ENCODE measurements around the gene SLC7A14.
A peak's percentile ranks its signal among the peaks of the same experiment; 100 is the strongest.

Gene SLC7A14

DNA sequence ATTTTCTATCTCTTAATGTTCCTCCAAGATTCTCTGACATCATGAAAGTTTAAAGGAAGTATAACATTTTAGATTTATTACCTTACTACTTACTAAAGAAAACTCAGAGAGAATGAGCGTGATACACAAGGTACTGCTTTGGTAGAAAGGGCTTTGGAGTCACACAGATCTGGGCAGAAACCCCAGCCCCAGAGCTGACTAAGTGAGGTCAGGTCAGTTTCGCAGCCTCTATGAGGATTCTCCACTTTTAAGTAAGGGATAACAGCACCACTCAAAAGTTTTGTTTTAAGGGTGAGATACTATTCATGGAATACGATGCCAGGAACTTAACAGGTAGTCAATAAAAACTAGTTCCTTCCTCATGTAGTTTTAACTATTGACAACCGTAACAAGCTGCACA is 91.1 kb downstream of the SLC7A14 start:
- DNase-seq: no peak

- no peak for DNase-seq
These were observed 92.1 kb downstream of the SLC7A14 start for GRCh38 chr3:170493712-170494182.

GRCh38 chr3:170491901-170492300 is 94.0 kb downstream of the SLC7A14 start:
- DNase-seq: no peak

- DNase-seq: no peak
These were observed 94.9 kb downstream of the SLC7A14 start for GRCh38 chr3:170490828-170491560.

DNA sequence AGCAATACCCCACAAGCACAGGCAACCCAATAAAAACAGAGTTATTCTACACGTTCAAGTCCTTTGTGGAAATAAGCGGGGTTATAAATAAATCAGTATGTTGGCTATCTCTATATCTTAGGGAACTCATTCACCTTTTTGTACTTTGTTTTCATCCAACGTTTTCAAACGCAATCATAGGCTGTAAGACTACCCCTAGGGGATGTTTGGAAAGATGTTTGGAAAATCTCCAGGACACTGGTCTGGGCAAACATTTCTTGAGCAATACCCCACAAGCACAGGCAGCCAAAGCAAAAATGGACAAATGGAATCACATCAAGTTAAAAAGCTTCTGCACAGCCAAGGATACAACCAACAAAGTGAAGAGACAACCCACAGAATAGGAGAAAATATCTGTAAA is 97.1 kb downstream of the SLC7A14 start:
- DNase-seq: no peak

GRCh38 chr3:170487031-170487430 is 98.8 kb downstream of the SLC7A14 start:
- DNase-seq: no peak

DNA sequence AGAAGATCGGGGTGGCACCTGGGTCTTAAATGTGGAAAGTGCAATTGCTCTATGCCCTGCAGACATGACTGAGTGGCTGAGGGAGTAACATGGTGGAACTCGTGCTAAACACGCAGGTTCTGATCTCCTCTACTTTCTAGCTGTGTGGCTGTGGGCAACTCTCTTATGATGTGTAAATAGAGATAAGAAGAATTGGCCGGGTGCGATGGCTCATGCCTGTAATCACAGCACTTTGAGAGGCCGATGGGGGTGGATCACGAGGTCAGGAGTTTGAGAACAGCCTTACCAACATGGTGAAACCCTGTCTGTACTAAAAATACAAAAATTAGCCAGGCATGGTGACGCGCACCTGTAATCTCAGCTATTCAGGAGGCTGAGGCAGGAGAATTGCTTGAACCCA is 99.5 kb downstream of the SLC7A14 start:
- DNase-seq: no peak

DNA sequence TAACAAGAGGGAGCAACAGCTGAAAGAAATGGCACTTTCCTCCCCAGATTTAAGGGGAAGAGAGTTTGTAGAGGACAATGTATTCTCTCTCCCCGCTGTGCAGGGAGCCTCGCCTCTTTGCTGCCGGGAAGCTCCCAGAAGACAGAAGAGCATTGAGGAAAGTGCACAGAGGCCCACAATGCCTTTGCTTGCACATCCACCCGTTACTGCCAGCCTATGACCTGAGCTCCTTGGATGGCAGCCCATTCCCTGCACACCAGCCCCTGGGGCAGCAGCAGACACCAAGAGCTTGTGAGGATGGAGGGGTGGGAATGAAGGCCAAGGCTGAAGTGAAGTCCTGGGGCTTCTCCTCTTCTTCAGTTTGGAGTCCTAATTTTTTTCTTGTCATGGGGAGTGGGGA is 100.2 kb downstream of the SLC7A14 start:
- DNase-seq: no peak

- no peak for DNase-seq
These were observed 100.6 kb downstream of the SLC7A14 start for GRCh38 chr3:170485294-170485693.

DNA sequence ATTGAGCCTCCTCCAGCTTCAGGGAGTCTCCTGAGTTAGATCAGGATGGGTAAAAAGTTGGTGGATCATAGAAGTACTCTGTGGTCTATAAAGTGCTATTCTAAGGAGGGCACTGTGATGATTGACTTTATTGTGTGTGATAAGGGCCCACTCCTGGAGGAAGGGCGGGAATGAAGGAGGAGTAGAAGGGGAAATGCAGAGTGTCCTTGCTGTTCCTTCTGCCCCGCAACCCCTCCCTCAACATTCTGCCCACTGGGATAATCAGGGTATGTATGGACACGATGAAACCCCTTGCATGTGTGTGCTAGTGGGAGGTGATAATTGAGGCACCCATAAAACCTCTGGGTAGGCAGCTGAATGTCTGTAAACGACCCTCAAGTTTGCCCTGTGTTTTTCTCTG is 101.0 kb downstream of the SLC7A14 start:
- no peak for DNase-seq

DNA sequence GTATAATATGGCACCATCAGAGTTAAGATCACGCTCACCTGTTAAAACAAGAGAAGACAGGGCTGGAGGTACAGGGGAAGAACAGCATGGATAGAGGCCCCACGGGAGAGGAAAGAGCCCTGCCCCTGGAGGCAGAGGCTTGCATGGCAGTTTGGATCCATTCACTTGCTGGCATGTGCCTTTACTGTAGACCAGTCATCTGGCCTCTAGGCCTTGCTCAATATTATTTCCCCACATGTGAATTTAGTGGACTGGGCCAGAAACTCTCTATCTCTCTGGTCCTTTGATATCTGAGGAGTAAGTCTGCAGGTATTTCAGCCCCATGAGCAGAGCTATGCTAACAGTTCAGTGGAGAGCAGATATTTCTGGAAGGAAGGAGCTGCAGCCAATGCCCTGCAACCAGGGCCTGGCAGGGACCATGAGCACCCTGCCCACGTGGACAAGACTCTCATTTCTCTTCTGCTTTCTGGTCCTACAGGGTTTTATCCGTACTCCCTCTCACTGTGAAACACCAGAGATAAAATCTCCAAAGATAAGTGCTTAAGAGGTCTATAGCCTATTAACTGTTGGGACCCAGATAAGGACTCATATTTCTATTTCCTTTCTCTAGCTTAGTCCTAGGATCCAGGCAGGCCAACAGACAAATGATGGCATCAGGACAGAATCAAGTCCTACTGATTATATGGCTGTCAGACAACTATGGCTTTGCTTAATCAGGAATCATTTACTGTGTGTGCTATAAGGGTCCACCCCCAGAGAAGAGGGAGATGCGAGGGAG is 102.2 kb downstream of the SLC7A14 start:
- DNase-seq: no peak

GRCh38 chr3:170482199-170482598 is 103.7 kb downstream of the SLC7A14 start:
- no peak for DNase-seq

GRCh38 chr3:170480111-170480510 is 105.8 kb downstream of the SLC7A14 start:
- DNase-seq: no peak

DNA sequence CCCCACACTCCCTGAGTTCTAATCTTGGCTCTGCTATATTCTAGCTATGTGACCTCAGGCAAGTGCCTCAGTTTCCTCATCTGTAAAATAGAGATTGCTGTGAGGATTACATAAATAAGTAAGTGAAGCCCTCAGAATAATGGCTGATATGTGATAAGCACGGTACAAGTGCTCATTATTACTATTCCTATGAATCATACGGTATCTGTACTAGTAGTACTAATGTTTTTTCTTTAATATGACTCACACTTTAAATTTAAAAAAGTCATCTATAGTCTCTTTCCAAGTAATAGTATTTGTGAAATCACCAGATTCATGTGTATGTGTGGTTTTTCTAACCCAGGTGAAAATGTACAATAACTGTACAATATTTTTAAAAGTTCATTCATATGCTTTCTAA is 108.5 kb downstream of the SLC7A14 start:
- no peak for DNase-seq

DNA sequence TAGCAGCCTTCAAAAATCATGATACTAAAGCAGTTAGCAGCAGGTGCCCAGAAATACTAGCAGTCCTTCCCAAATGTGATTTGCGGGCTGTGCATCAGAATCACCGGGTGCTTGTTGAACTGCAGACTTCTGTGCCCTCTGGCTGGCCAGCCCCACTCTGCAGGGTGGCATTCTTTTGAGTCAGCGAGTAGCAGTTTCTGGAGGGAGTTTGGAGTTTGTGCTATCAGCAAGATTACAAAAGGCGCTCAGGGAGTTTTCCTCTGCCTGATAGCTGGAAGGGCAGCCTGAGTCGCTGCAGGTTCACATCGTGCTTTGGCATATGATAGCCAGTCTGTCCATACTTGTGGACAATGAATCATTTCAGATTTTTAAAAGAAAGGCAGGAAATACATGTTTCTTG is 109.6 kb downstream of the SLC7A14 start:
- no peak for DNase-seq

DNA sequence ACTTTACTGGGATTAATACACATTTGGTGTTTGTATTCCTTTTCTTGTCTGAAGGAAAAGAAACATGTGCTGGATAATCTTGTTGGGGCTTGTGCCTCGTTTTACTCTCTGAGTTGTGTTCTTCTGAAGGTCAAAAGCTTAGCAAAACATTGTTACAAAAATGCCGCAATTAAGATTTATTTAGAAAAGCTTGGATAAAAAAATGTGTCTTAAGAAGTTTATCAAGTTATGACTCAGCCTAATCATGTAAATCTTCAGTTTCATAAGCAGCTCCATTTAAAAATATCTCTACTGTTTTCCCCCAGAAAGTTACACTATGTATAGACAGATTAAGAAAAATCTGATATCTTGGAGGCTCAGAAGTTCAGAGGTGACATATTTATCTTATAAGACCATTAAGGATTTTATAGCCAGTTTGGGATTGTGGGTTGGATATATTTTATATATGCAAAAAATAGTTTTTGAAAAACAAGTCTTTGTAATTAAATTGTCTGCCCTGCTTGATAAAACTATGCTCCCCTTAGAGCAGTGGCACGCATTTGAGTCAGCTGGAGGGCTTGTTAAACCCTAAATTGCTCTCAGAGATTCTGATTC is 110.7 kb downstream of the SLC7A14 start:
- no peak for DNase-seq

- DNase-seq: no peak
These were observed 112.5 kb downstream of the SLC7A14 start for GRCh38 chr3:170473358-170473757.

GRCh38 chr3:170471149-170471548 is 114.7 kb downstream of the SLC7A14 start:
- DNase-seq: no peak

- DNase-seq: peak; percentile 25
These were observed 115.5 kb downstream of the SLC7A14 start for GRCh38 chr3:170470063-170471016.

- peak; percentile 71 for DNase-seq
These were observed 116.5 kb downstream of the SLC7A14 start for GRCh38 chr3:170469151-170470062.

DNA sequence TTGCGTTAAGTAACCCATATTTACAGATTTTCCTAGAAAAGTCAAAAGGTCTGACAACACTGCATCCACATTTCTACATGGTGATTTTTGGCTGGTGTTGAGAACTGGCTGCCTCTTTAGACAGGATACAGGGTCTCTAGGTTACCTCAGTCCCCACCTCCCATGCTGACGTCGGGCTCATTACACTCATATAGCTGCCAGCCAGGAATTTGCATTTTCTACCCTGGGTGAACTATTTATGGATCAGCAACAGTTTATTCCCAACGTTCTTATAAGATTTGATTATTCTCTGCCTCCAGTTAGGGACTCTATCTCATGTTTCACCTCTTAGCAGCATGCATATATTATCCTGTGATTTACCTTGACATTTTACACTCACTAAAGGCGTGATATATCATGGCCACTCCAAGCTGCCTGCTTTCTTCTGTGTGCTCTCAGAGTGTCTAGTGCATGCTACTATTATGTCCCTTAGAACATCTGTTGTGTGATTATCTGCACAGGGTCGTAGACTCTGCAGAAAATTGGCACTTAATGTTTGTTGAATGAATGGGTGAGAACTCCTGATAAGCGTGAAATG is 118.2 kb downstream of the SLC7A14 start:
- peak; percentile 91 for DNase-seq

All from NCI-H1436 treated with DMSO at 0.1 percent for 48 hours (cell line).